HG02938 (cell line): Measurements from ENCODE around the gene MS4A6A.
"Not testable (repeated sequence)": the region's sequence is repeated elsewhere in the genome, so short reads cannot be mapped to it uniquely, and the experiment has no call there.

Source experiments
- ATAC-seq: cut with Tn5 transposase; IDR thresholded peaks from one replicate; pipeline ENCODE4 v1.9.1; 2021; ENCODE audit warnings: mild to moderate bottlenecking, moderate library complexity; ENCODE audit not compliant: unreplicated experiment

MS4A6A gene, protein sequence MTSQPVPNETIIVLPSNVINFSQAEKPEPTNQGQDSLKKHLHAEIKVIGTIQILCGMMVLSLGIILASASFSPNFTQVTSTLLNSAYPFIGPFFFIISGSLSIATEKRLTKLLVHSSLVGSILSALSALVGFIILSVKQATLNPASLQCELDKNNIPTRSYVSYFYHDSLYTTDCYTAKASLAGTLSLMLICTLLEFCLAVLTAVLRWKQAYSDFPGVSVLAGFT

DNA sequence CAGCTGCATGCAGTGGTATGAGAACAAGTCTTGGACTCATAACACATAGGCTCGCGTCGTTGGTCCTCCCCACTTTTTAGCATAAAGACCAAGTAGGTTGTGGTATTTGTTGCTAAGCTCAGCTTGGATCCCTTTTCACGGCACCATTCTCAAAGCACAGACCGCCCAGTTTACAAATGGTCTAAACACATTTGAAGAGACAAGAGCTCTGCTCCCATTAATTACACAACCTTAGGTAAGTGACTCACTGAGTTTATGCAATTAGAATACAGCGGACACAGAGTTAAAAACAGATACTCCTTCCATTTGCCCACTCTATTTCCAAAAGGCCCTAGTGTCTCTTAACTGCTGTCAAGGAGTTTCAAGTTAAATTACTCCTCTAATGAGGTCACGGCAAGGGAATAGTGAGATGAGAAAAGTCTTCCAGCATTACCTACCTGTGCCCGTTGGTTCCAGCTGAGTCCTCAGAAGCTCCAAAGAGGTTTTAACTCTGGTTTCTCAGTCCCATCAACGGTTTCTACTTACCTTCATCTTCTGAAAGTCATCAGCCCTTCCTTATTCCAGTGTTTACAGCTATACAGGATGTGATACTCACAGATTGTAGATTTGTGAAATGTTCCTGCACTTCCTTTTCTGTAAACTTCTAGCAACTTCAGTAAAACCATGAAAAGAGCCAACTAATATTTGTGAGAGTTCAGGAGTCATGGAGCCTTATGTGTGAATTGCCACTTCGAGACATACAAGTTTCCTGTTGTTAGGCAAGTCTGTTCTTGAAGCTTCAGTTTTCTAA lies at the start of gene MS4A6A:
Gene MS4A6A (minus strand): TSS at position 543 of the 790 bp plus-strand sequence. CDS start 1,356 bp downstream, outside the sequence.
- no peak for ATAC-seq

DNA sequence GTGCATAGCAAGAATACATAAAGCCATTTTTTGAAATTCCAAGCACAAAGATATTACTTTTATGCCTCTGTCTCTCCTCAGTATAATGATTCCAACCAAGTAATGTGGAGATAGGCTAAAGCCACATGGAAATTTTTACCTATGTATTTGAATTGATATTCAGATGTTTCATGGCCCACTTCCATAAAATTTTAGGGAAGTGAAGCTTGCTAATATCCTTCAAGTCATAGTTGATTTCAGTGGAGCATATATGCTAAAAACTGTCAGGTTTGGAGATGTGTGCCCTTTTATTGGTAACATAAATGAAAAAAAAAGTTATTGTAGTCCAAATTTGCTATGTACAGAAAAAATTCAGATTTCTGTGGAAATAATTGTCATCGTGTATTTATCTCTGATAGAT lies 47.8 kb upstream of the MS4A6A start:
- ATAC-seq, result no peak

DNA sequence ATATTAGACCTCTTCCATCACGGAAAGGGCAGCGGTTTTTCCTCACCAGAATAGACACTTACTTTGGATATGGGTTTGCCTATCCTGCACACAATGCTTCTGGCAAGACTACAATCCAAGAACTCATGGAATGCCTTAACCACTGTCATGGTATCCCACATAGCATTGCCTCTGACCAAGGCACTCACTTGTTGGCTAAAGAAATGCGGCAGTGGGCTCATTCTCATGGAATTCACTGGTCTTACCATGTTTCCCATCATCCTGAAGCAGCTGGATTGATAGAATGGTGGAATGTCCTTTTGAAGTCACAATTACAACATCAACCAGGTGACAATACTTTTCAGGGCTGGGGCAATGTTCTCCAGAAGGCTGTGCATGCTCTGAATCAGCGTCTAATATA lies 39.3 kb upstream of the MS4A6A start:
- ATAC-seq, result no peak

DNA sequence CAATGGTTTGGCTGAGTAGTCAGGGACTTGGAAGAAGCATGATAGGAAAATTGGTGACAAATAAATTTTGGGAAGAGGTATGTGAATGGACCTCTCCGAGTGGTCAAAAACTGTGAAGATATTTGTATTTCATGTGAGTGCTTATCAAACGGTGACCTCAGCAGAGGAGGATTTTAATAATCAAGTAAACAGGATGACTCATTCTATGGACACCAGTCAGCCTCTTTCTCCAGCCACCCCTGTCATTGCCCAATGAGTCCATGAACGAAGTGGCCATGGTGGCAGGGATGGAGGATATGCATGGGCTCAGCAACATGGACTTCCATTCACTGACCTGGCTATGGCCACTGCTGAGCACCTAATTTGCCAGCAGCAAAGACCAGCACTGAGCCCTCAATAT lies 38.8 kb upstream of the MS4A6A start:
- no peak for ATAC-seq

DNA sequence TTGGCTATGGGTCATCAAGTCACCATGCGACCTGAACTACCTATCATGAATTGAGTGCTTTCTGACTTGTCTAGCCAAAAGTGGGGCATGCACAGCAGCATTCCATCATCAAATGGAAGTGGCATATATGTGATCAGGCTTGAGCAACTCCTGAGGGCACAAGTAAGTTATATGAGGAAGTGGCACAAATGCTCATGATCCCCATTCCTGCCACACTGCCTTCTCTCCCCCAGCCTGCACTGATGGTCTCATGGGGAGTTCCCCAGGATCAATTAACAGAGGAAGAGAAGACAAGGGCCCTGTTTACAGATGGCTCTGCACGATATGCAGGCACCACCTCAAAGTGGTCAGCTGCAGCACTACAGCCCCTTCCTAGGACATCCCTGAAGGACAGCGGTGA lies 38.3 kb upstream of the MS4A6A start:
- ATAC-seq, result no peak

DNA sequence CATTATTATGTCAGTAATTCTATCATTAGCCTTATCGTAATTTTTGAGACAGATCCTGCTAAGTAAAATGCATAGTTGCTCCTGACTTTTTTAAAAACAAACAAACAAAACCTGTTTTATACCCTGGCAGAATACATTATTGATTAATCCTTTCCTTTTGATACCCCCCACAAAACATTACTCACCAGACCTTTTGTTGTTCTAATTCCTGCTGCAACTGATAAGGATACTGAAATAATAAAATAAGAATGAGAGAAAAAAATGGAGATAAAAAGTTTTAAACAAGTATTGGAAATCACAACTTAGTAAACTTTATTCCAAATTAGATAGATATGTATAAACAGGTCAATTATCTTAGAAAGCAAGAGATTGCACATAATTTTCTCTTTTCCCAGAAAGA lies 31.5 kb upstream of the MS4A6A start:
- ATAC-seq, result no peak

DNA sequence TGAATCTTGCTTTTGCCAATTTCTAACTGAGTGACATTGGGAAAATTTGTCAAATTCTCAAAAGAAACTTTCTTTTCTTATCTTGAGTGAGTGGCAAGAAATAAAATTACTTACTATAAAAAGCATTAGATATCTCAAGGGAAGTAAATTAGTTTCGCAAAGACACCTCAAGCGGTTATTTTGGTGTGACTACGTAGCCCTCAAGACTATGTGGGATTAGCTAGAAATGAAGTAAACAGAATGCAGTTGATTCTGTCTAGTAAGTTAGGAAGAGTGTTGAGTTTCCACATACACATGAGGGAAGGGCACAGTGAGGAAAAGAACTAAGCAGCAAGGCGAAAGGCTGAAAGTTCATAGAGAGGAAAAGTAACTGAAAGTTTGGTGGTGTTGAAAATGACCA lies 28.3 kb upstream of the MS4A6A start:
- no peak for ATAC-seq

DNA sequence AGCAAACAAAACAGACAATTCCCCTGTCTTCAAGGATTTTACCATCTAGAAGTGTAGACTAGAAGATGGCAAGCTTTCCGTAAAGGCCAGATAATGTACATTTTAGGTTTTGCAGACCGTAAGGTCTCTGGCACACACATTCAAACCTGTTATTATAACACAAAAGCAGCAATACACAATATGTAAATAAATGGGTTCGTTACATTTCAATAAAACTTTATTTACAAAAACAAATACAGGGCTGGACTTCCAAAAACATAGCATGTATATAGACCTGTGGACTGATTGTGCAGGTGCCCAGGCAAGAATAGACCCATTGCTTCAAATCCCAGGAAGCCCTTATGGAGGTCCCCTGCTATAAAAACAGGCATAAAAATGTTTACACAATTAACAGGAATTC lies 27.1 kb upstream of the MS4A6A start:
- ATAC-seq, result no peak

DNA sequence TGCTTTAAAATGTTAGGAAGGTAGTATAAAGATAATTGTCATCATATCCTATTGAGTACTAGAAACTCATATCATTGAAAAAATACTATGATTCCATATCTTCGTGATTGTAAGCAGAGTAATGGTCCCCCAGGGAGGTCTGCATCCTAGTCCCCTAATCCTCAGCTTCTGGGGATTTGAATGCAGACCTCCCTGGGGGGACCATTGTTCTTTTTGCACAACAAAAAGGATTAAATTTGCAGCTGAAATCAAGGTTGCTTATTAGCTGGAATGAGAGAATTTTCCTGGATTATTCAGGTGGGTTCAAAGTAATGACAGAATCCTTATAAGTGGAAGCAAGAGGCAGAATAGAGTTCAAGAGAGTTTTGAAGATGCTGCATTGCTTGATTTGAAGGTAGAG lies 26.1 kb upstream of the MS4A6A start:
- no peak for ATAC-seq

DNA sequence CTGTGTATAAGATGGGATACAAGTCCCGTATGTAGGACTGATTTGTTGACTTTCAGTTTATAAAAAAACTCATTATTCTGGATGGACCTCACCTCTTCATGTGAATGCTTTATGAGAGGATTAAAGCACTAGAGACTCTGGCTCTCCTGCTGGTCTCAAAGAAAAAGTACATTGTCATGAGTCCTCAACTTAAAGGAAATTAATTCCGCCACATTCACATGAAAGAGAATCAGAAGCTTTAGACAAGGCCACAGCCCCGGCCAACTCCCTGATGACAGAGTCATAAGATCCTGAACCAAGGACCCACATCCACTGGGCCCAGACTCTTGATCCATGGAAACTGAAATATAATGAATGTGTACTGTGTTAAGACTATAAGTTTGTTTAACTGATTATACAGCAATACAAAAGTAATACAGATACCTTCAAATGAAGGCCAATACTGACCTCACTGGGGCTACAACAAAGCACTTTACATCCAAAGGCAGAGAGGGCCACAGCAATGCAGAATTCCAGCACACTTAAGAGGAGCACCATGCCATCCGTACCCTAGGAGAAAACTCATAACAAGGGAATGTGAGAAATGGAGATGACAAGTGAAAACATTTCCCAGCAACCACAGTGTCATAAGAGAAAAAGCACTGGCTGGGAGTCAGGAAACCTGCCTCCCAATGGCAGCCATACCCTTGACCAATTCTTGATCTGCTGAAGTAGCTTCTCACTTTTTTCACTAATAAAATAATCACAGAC lies 25.4 kb upstream of the MS4A6A start:
- no peak for ATAC-seq

DNA sequence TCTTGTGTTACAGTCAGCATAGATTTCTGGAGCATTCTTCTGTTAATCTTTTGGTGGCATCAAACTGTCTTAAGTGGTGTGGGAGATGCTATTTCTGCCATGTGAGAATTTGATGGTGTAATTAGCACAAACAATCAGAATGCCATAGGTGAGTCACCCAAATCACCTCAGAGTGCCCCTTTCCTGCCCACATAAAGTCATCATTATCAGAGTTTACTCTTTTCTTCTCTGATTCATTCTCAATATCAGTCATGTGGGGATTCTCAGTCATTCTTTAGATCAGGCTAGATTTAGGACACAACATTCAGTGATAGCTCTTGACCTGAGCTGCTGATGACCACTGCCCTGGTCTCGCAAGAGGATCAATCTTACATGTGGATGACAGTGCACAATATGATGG lies 23.7 kb upstream of the MS4A6A start:
- ATAC-seq, result no peak

DNA sequence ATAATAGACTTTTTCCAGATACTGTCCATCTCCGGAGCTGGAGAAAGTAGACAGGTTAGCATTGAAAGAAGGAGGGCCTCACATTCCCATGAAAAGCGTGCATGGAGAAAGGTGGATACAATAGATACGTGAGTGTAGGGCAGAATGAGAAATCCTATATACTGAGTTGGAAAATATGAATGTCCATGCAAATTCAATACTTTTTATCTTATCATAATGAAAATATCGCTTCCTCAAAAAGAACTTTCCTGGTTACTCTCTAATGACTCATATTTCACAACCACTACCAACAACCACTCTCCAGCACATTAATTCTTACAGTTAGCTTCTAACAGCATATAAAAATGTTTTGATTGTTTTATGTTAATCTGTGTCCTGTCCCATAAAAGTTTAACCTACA lies 22.0 kb upstream of the MS4A6A start:
- ATAC-seq, result no peak

DNA sequence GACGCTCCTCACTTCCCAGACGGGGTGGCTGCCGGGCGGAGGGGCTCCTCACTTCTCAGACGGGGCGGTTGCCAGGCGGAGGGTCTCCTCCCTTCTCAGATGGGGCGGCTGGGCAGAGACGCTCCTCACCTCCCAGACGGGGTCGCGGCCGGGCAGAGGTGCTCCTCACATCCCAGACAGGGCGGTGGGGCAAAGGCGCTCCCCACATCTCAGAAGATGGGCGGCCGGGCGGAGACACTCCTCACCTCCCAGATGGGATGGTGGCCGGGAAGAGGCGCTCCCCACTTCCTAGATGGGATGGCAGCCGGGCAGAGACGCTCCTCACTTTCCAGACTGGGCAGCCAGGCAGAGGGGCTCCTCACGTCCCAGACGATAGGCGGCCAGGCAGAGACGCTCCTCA lies 18.5 kb upstream of the MS4A6A start:
- not testable (repeated sequence) for ATAC-seq

DNA sequence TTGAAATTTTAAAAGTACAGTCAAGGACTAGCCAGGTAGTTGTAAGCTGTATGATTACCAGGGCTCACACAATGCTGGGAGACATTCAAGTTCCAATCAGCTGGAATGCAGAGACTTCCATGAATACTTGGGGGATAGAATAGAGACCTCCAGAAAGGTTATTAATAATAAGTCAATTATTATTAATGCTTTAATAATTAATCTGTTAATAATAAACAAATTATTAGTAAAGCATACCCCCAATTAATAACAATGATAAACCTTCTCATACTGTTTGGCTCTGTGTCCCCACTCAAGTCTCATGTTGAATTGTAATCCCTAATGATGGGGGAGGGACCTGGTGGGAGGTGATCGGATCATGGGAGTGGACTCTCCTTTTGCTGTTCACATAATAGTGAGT lies 14.6 kb upstream of the MS4A6A start:
- no peak for ATAC-seq

DNA sequence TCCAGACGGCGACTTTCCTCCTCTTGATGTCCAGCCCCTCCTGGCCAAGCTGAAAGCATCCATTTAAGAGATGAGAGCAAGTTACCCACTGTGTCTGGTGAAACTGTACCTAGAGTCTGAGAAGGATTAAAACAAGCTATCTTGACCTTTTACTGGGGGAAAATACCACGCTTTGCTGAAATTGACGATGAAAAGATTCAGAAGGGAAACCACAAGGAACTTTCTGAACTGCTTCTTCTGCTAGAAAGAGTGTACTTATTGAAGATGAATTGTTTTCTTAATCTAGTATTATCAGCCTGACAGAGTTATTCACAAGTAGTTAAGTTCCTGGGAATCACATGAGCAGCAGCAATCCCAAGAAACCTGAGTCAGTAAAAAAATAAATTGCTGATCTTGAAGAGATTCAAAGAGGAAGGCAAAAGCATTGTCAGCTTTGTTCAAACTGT lies 13.1 kb upstream of the MS4A6A start:
- ATAC-seq, result no peak

DNA sequence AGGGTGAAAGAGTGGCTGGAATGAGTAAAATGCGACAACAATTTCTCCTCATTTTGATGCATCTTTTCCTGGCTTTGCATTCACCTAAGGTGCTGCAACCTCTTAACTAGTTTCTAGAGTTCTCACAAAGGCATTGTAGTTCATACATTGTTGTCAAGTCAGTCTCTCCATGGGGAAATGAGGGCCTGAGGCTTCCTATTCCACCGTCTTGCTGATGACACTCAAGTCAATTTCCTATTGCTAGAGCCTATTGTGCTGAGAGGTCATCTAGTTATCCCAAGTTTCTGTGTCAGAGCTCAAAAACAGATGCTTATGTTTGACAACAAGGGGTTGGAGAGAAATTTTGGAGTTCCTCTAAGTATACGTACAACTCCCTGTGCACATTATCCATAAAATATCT lies 11.6 kb upstream of the MS4A6A start:
- no peak for ATAC-seq

DNA sequence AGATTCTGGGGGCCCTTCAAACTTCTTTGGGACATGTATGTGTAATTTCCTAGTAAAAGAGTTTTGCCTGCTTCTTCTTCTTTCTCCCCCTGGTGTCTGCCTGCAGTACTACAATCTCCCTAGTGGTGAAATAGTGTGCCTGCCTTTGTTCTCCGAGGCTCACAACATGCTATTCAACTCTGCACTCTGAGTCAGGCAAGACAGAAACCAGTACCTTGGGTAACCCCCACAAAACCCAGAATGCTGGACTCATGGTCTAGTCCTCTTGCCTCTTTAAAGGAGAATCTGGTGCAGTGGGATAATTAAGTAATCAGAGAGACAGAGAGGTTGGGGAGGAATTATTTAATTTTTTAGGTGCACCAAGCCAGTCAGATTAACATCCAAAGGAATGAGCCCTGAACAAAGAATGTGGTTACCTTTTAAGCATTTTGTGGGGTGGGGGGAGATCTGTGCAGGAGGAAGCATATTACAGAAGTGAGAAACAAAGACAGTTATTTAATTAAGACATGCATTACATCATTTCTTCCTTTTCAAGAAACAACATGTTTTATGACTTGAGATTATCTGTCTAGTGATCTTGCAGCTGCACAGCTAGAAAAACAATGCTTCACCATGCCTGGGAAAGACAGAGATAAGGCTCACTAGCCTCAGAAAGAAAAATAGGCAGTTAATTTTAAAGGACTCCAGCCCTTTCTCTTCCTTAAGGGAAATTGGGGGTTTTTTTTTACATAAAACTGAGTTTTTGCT lies 11.0 kb upstream of the MS4A6A start:
- ATAC-seq, result peak; percentile 97

DNA sequence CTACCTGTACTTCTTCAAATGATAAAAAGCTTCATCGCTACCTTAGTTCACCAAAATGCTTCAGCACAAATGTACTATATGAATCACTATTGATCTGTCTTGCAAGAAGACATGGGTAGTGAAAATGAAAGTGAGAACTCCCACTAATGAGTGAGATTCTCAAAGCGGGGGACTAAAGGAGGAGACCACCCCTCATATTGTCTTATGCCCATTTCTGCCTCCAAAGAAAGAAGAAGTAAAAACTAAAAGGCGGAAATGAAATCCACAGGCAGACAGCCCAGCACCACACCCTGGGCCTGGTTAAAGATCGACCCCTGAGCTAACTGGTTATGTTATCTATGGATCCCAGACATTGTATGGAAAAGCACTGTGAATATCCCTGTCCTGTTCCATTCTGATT lies 9.7 kb upstream of the MS4A6A start:
- ATAC-seq, result not testable (repeated sequence)

DNA sequence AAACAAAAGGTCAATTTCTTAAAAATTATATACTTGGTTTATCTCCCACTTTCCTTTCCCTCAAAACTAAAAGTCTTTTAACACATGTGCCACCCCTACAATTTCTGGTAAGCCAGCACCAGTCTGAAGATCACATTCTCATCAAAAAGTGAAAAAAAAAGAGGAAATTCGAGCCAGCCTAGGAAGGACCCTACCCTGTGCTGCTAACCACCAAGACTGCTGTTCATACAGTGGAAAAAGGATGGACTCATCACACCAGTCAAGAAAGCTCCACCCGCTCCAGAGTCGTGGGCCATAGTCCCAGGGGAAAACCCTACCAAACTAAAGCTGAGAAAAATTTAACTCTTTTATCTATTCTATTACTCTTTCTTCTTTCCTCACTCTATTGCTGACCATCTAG lies 5.6 kb upstream of the MS4A6A start:
- ATAC-seq, result not testable (repeated sequence)

DNA sequence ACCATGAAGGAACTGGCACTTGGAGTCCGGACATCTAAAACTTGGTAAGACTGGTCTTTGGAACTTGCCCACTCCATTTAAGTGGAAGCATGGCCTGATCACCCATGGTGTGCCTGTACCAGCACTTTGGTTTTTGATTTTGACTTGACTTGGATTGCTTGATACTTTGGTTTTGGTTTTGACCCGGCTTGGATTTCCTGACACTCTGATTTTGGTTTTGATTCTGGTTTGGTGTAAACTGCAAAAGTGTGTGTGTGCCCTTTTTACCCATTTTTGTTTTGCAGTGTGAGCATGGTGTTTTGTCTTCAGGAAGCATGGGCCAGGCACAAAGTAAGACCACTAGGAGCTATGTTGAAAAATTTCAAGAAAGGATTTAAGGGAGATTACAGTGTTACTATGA lies 3.2 kb upstream of the MS4A6A start:
- ATAC-seq, result not testable (repeated sequence)

DNA sequence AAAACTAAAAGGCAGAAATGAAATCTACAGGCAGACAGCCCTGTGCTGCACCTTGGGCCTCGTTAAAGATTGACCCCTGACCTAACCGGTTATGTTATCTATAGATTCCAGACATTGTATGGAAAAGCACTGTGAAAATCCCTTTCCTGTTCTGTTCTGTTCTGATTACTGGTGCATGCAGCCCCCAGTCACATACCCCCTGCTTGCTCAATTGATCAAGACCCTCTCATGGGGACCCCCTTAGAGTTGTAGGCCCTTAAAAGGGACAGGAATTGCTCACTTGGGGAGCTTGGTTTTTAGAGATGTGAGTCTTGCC lies 2.6 kb upstream of the MS4A6A start:
- ATAC-seq, result not testable (repeated sequence)
